ENCODE data around the gene OTUD5. TPM values are rescaled to one million over a fixed set of nuclear protein-coding genes. Genes with fewer than 3 reads are reported as not detected.

The OTUD5 gene
- total RNA-seq: 10 to 100 TPM; 83.4 to 85.4 TPM

- peak; percentile 80 for DNase-seq
- peaks cover 37% of the 10 kb centered on the region for H3K4me1 Mint-ChIP-seq (ENCODE audit: low read depth)
Observed at GRCh38 chrX:48957477-48957826, at the start of gene OTUD5. OTUD5 (minus strand) TSS chrX:48957607; CDS start chrX:48957570, 37 bp downstream.

GRCh38 chrX:49003696-49004095, 46.3 kb upstream of the OTUD5 start:
- ChIA-PET POLR2A (no interaction called here), CTCF (no interaction called here)
- peak overlapping the region; percentile 56 for H3K4me3 Mint-ChIP-seq
- no peaks in the 10 kb centered on the region for H3K9me3 Mint-ChIP-seq
- DNase-seq: no peak
- H3K36me3 Mint-ChIP-seq: peaks cover 7% of the 10 kb centered on the region
- H3K4me1 Mint-ChIP-seq (ENCODE audit: low read depth): peaks cover 23% of the 10 kb centered on the region
- peak overlapping the region; percentile 60 for H3K27ac Mint-ChIP-seq
- H3K27me3 Mint-ChIP-seq: no peaks in the 10 kb centered on the region
- intact Hi-C loops (cut with micrococcal nuclease): no loop called here

More at GRCh38 chrX:48957477-48957826, at the start of gene OTUD5:
- peak within 1 kb of the TSS; percentile 100 for H3K27ac Mint-ChIP-seq
- peaks cover 19% of the 10 kb centered on the region for H3K36me3 Mint-ChIP-seq
- H3K4me3 Mint-ChIP-seq: peak within 1 kb of the TSS; percentile 99
- H3K27me3 Mint-ChIP-seq: no peaks in the 10 kb centered on the region
- ChIA-PET CTCF (interaction anchor here (1.6 kb wide), 1 partner anchor 11 kb away, joined by 4 read pairs; no protein-coding TSS in a partner anchor), POLR2A (interaction anchor here (1.0 to 2.0 kb wide), 5 partner anchors 11 to 173 kb away, joined by 3 to 11 read pairs (median 3); partner anchors contain the start of gene SLC35A2)
- intact Hi-C loops (cut with micrococcal nuclease): loop anchor here (2.0 to 10.0 kb wide), 4 partner anchors 21 to 310 kb away; partner anchors contain the start of genes HDAC6 and PPP1R3F
- no peaks in the 10 kb centered on the region for H3K9me3 Mint-ChIP-seq

- DNase-seq: peak; percentile 85
- intact Hi-C loops (cut with micrococcal nuclease): loop anchor here (1.0 kb wide), 3 partner anchors 10 to 44 kb away; partner anchors contain the start of gene TFE3
- CTCF ChIA-PET: interaction anchor here (0.9 kb wide), 1 partner anchor 41 kb away, joined by 3 read pairs; the partner anchor contains the start of gene TFE3
- POLR2A ChIA-PET: interaction anchor here (0.5 to 1.3 kb wide), 8 partner anchors 22 to 370 kb away, joined by 3 to 11 read pairs (median 3); partner anchors contain the start of genes PQBP1, TFE3 and TIMM17B
- no peaks in the 10 kb centered on the region for H3K9me3 Mint-ChIP-seq
- H3K4me3 Mint-ChIP-seq: peak within 1 kb of the TSS; percentile 99
- H3K4me1 Mint-ChIP-seq (ENCODE audit: low read depth): peaks cover 35% of the 10 kb centered on the region
- peak within 1 kb of the TSS; percentile 98 for H3K27ac Mint-ChIP-seq
- H3K27me3 Mint-ChIP-seq: no peaks in the 10 kb centered on the region
- peaks cover 20% of the 10 kb centered on the region for H3K36me3 Mint-ChIP-seq
Observed at GRCh38 chrX:49002091-49002935, 44.9 kb upstream of the OTUD5 start, which contains the start of gene GRIPAP1. GRIPAP1 (minus strand) TSS chrX:49002264; CDS start chrX:49002229, 35 bp downstream.

- H3K36me3 Mint-ChIP-seq: peaks cover 26% of the 10 kb centered on the region
- H3K27me3 Mint-ChIP-seq: no peaks in the 10 kb centered on the region
- CTCF ChIA-PET: interaction anchor here (0.9 kb wide), 1 partner anchor 42 kb away, joined by 3 read pairs; the partner anchor contains the start of gene TFE3
- POLR2A ChIA-PET: interaction anchor here (0.6 to 1.3 kb wide), 4 partner anchors 41 to 175 kb away, joined by 3 to 11 read pairs (median 4); partner anchors contain the start of genes PQBP1, TFE3 and TIMM17B
- intact Hi-C loops (cut with micrococcal nuclease): loop anchor here (1.0 kb wide), 3 partner anchors 11 to 43 kb away; partner anchors contain the start of gene TFE3
- peak; percentile 67 for DNase-seq
- peaks cover 42% of the 10 kb centered on the region for H3K4me1 Mint-ChIP-seq (ENCODE audit: low read depth)
- no peaks in the 10 kb centered on the region for H3K9me3 Mint-ChIP-seq
- peak overlapping the region; percentile 98 for H3K27ac Mint-ChIP-seq
- peak overlapping the region; percentile 99 for H3K4me3 Mint-ChIP-seq
Observed at GRCh38 chrX:49001521-49002090, 44.2 kb upstream of the OTUD5 start.

- intact Hi-C loops (cut with micrococcal nuclease): no loop called here
- peak overlapping the region; percentile 98 for H3K27ac Mint-ChIP-seq
- DNase-seq: no peak
- peak overlapping the region; percentile 99 for H3K4me3 Mint-ChIP-seq
- CTCF ChIA-PET: no interaction called here
- POLR2A ChIA-PET: no interaction called here
- H3K36me3 Mint-ChIP-seq: peaks cover 27% of the 10 kb centered on the region
- no peaks in the 10 kb centered on the region for H3K9me3 Mint-ChIP-seq
- H3K27me3 Mint-ChIP-seq: no peaks in the 10 kb centered on the region
- H3K4me1 Mint-ChIP-seq (ENCODE audit: low read depth): peaks cover 44% of the 10 kb centered on the region
Observed at GRCh38 chrX:49000636-49001035, 43.2 kb upstream of the OTUD5 start.

GRCh38 chrX:48999030-48999429, 41.6 kb upstream of the OTUD5 start:
- intact Hi-C loops (cut with micrococcal nuclease): no loop called here
- ChIA-PET CTCF (no interaction called here), POLR2A (no interaction called here)
- Mint-ChIP-seq H3K9me3 (no peaks in the 10 kb centered on the region), H3K27me3 (no peaks in the 10 kb centered on the region), H3K4me3 (no peak overlapping the region), H3K4me1 (ENCODE audit: low read depth) (peaks cover 44% of the 10 kb centered on the region), H3K27ac (peak overlapping the region; percentile 28), H3K36me3 (peaks cover 33% of the 10 kb centered on the region)
- peak; percentile 35 for DNase-seq

GRCh38 chrX:48998391-48998790, 41.0 kb upstream of the OTUD5 start:
- CTCF ChIA-PET: no interaction called here
- Mint-ChIP-seq H3K4me1 (ENCODE audit: low read depth) (peaks cover 42% of the 10 kb centered on the region), H3K27me3 (no peaks in the 10 kb centered on the region), H3K36me3 (peaks cover 35% of the 10 kb centered on the region), H3K9me3 (no peaks in the 10 kb centered on the region), H3K27ac (no peak overlapping the region), H3K4me3 (no peak overlapping the region)
- intact Hi-C loops (cut with micrococcal nuclease): no loop called here
- DNase-seq: no peak
- POLR2A ChIA-PET: no interaction called here

- Mint-ChIP-seq H3K36me3 (peaks cover 37% of the 10 kb centered on the region), H3K4me1 (ENCODE audit: low read depth) (peaks cover 42% of the 10 kb centered on the region), H3K9me3 (no peaks in the 10 kb centered on the region), H3K4me3 (no peak overlapping the region), H3K27me3 (no peaks in the 10 kb centered on the region), H3K27ac (no peak overlapping the region)
- CTCF ChIA-PET: no interaction called here
- intact Hi-C loops (cut with micrococcal nuclease): no loop called here
- POLR2A ChIA-PET: no interaction called here
- DNase-seq: no peak
Observed at GRCh38 chrX:48997865-48998264, 40.5 kb upstream of the OTUD5 start.

GRCh38 chrX:48997455-48997854, 40.0 kb upstream of the OTUD5 start:
- H3K27me3 Mint-ChIP-seq: no peaks in the 10 kb centered on the region
- POLR2A ChIA-PET: no interaction called here
- CTCF ChIA-PET: no interaction called here
- H3K4me3 Mint-ChIP-seq: no peak overlapping the region
- H3K9me3 Mint-ChIP-seq: no peaks in the 10 kb centered on the region
- no peak for DNase-seq
- intact Hi-C loops (cut with micrococcal nuclease): no loop called here
- H3K36me3 Mint-ChIP-seq: peaks cover 39% of the 10 kb centered on the region
- H3K4me1 Mint-ChIP-seq (ENCODE audit: low read depth): peaks cover 42% of the 10 kb centered on the region
- no peak overlapping the region for H3K27ac Mint-ChIP-seq

GRCh38 chrX:48996969-48997368, 39.6 kb upstream of the OTUD5 start:
- ChIA-PET CTCF (no interaction called here), POLR2A (no interaction called here)
- Mint-ChIP-seq H3K36me3 (peaks cover 43% of the 10 kb centered on the region), H3K4me1 (ENCODE audit: low read depth) (peaks cover 42% of the 10 kb centered on the region), H3K4me3 (no peak overlapping the region), H3K9me3 (no peaks in the 10 kb centered on the region), H3K27ac (no peak overlapping the region), H3K27me3 (no peaks in the 10 kb centered on the region)
- no peak for DNase-seq
- intact Hi-C loops (cut with micrococcal nuclease): no loop called here

- peaks cover 38% of the 10 kb centered on the region for H3K36me3 Mint-ChIP-seq
- CTCF ChIA-PET: no interaction called here
- no peak overlapping the region for H3K4me3 Mint-ChIP-seq
- no peak for DNase-seq
- H3K27me3 Mint-ChIP-seq: no peaks in the 10 kb centered on the region
- no peaks in the 10 kb centered on the region for H3K9me3 Mint-ChIP-seq
- POLR2A ChIA-PET: no interaction called here
- H3K27ac Mint-ChIP-seq: no peak overlapping the region
- intact Hi-C loops (cut with micrococcal nuclease): no loop called here
- peaks cover 9% of the 10 kb centered on the region for H3K4me1 Mint-ChIP-seq (ENCODE audit: low read depth)
Observed at GRCh38 chrX:48992341-48992740, 34.9 kb upstream of the OTUD5 start.

GRCh38 chrX:48989483-48989882, 32.1 kb upstream of the OTUD5 start:
- CTCF ChIA-PET: no interaction called here
- no peak for DNase-seq
- Mint-ChIP-seq H3K36me3 (peaks cover 28% of the 10 kb centered on the region), H3K27ac (no peak overlapping the region), H3K9me3 (no peaks in the 10 kb centered on the region), H3K4me1 (ENCODE audit: low read depth) (no peaks in the 10 kb centered on the region), H3K27me3 (no peaks in the 10 kb centered on the region), H3K4me3 (no peak overlapping the region)
- intact Hi-C loops (cut with micrococcal nuclease): no loop called here
- POLR2A ChIA-PET: no interaction called here
